Umbilical cord (tissue), 2 donors: Measurements from ENCODE around the gene ACSL3. TPM values are rescaled to one million over a fixed set of nuclear protein-coding genes. Genes with fewer than 3 reads are reported as not detected.
A peak's percentile ranks its signal among the peaks of the same experiment; 100 is the strongest.

ENCODE experiments used
- DNase-seq: peaks from one replicate; pipeline ENCODE4 v3.0.0-alpha.2; 2015; ENCODE audit warnings: low spot score
- total RNA-seq: library from RNA; depleted of rRNA; stranded (reverse); fragments of >200 nt; gene quantifications from one replicate; pipeline ENCODE4 v1.2.3, GENCODE V29; 2014; ENCODE audit warnings: low replicate concordance; ENCODE audit not compliant: insufficient read depth

Gene ACSL3
- total RNA-seq, 1 donor from 2014 or later = 55.6 TPM

GRCh38 chr2:222939208-222939856 lies 78.5 kb downstream of the ACSL3 start:
- DNase-seq = no peak

DNA sequence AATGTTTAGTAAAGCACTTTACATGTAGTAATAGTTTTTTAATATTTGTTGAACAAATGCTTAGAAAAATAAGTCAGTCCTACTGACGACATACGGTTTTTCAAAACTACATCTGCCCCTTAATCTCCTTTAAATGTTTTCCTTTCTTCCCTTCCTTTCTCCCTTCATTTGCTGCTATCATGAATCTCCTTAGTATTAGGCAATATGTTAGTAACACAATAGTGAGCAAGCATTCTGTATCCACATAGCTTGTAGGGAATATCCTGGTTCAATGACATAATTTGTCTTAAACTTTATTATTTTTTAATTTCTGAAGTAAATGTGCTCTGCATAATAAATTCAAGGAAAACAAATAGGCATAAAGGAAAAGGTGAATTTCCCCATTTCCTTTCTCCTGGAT lies 79.1 kb downstream of the ACSL3 start:
- DNase-seq = no peak

DNA sequence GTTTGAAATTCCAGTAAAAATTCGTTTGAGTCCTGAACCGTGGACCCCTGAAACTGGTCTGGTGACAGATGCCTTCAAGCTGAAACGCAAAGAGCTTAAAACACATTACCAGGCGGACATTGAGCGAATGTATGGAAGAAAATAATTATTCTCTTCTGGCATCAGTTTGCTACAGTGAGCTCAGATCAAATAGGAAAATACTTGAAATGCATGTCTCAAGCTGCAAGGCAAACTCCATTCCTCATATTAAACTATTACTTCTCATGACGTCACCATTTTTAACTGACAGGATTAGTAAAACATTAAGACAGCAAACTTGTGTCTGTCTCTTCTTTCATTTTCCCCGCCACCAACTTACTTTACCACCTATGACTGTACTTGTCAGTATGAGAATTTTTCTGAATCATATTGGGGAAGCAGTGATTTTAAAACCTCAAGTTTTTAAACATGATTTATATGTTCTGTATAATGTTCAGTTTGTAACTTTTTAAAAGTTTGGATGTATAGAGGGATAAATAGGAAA lies 80.7 kb downstream of the ACSL3 start:
- no peak for DNase-seq

GRCh38 chr2:222942561-222942960 lies 81.7 kb downstream of the ACSL3 start:
- no peak for DNase-seq

DNA sequence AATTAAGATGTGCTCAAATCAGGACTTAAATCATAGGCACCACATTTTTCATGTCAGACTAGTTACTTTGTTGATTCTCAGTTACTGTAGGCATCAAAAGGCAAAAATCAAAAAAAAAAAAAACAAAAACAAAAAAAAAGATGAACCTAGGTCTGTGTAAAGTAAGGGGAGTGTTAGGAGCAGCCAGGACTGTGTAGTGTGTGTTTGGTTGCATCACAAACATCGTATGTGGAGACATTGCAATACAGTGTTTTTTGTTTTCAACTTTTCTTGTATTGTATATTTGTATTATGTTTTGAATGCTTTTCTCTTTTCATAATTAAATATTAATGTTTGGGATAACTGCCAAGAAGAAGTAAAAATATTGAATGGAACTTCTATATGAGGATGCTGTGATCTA lies 82.1 kb downstream of the ACSL3 start:
- no peak for DNase-seq

DNA sequence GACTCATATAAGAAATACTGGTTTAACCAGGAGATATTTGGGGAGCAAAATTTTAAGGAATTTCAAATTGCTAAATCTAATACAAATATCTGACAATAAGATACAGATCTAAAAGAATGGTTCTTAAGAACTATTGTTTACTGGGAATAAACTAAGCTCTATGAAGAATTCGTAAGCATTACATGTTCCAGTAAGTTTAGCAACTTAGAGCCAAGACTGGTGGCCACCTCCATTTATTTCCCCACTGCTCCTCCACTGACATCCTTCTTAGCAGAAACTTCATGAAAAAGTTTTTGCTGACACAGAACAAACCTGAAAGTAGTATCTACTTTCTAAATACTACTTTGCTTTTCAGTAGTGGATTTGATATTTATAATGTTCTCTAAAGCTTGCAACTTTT lies 83.0 kb downstream of the ACSL3 start:
- no peak for DNase-seq

- no peak for DNase-seq
Measured at GRCh38 chr2:222944552-222944951, 83.7 kb downstream of the ACSL3 start.

DNA sequence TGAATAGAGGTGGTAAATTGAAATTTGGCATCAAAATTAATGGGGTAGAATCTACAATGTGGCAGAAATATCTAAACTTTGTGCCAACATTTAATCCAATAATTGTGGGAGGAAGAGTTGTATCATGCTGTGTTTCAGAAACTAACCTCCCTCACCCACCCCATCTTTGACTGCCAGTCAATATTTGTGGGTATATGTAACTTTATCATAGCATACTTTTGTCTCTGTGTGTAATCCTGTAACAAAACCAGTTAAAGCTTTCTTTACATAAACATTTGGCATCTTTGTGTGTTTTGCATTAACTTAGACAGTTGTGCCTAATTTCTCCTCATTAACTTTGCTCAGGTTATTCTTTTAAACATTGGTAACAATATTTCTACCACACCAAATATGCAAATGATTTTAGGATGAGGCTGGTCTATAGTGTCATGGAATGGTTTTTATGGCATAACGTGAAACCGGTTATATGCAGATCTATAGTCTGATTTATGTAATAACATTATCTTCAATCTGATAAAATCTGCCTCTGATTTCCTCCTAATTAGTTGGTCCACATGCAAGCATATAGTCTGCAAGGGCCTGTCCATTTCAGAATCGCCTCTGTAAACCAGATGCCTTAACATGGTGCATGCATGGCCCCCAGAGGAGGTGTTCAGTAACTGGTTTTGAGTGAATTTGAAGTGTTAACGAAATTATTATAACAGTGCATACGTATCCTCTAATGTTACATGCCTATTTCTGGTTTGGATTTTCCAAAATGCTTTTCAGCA lies 84.3 kb downstream of the ACSL3 start:
- DNase-seq = no peak

DNA sequence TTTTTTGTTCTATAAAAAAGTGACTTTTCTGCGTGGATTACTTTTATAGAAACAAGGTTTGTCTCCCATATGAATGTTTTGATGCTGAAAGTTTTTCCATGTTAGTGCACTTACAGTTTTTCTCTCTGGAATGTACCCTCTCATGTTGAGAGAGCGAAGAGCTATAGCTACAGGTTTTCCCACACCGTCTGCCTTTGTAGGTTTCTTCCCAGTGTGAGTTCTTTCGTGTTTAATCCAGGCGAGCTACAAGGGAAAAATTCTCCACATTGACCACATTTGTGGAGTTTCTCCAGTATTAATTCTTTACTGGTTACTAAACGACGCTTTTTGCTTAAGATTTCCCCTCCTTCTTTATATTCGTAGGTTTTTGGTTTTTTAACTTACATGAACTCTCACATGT lies 85.1 kb downstream of the ACSL3 start:
- no peak for DNase-seq

DNA sequence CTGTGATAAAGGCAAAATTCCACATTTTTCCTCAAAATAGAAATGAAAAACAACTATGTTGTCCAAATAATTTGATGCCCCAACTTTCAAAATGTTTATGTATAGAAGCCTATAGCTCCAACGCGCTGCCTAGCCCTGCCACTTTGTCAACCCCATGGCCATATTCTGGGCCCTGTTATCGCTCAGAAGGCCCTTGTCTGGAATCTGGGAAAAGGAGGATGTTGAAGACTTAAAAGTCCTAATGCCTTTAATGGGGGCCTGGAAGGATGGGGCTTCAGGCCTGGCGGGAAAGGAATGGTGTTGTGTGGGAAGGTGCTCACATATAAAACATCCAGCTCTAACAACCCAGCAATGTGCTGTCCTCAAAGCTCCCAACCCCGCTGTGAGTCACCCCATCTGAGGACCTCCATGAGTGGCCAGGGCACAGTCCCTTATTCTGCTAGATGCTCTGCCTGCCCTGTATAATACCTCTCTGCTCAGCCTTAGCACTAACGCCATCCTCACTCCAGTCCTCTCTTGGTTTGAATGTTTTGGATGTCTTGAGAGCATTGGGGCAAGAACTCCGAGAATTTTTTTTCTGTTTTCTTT lies 86.0 kb downstream of the ACSL3 start:
- DNase-seq = no peak

- no peak for DNase-seq
Measured at GRCh38 chr2:222949073-222949472, 88.2 kb downstream of the ACSL3 start.

DNA sequence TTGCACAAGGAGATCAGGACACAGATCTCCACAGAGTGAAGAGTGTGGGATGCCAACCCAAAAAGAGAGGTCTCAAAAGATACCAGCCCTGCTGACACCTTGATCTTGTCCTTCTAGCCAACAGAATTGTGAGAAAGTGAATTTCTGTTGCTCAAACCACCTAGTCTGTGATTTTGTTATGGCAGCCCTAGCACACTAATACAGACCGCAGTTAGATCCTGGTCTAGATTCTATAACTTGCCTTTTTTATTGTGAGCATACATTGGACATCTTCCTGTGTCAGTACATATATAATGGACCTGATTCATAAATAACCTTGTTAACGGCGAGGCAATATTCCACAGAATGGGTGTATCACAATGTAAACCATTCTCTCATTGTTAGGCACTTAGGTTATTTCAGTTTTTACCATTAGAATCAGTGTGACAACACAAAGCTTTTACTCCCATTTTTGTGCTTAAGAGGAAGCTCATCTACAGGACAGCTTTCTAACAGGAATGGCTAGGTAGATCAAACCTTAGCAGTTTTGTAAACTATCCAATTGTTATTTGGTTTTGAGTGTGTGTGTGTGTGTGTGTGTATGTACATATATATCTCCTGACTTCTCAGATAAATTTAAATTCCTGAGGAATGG lies 89.0 kb downstream of the ACSL3 start:
- no peak for DNase-seq

GRCh38 chr2:222950638-222951285 lies 89.9 kb downstream of the ACSL3 start:
- DNase-seq = peak; percentile 35

DNA sequence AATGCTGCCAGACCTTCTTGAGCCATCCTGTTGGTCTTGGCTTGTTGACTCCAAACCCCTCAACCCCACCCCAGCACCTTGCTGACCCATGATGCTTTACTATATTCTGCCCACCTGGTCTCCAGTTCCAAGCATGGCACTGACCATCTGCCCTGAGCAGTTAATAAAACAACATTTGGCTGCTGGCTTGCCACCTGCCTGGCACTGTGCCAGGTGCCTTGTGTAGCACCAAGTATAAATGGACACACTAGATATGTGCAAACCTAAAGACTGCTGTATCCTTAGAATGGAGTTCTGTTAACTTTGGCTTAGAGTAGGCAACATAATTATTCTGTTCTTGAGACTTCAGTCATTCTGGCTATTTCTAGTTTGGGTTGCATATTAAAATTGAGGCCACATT lies 91.4 kb downstream of the ACSL3 start:
- no peak for DNase-seq

DNA sequence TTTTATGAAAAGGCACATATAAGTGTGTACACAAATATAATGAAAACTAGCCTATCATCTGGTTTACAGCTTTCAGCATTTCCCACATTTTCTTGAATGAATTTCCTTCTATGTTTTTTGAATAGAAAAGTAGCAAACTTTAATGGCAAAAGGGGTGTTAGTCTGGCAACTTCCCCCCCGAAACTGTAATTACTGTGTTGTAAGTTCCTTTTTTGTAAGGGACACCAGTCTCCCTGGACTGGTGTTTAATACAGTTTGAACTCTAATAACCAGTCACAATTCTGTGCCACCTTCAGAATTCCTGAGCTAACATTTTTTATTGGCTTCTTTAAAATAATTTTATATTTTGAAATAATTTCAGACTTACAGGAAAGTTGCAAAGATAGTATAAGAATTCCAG lies 94.2 kb downstream of the ACSL3 start:
- DNase-seq = no peak

DNA sequence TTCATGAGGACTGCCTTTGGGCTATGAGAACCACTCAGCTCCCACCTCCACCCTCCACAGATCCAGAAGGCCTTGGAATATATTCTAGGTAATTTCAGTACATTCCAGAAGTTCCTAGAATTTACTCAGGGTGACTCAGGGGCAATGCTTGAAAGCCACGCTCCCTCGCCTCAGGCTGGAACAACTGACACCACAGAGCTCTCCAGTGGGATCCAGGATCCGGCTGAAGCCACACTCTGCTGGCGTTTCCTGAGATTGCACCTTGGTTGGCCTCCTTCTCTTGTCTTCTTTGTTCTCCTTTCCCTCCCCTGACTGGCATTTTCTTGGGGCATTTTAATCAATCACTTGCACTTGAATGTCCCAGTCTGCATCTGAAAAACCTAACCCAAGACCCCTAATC lies 98.5 kb downstream of the ACSL3 start:
- DNase-seq = peak; percentile 32

DNA sequence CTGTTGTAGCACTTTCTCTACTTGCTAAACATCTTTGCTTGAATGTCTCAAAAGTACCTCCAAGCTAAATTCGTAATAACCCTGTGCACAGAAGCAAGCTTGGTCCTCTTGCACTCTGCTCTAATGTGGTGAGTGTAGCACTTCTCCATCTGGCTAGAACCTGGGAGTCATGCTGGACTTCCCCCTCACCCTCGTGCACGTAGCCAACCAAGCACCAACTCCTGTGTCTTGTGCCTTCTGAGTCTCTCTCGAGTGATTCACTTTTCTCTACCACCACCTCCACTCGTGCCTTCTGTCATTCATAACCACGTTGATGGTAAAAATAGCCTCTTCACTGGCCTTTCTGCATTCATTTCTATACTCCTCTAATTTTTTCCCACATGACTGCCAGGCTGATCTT lies 99.3 kb downstream of the ACSL3 start:
- no peak for DNase-seq

GRCh38 chr2:222963641-222964040 lies 102.8 kb downstream of the ACSL3 start:
- no peak for DNase-seq

- DNase-seq = no peak
Measured at GRCh38 chr2:222964376-222965031, 103.7 kb downstream of the ACSL3 start.

GRCh38 chr2:222965555-222965954 lies 104.7 kb downstream of the ACSL3 start:
- no peak for DNase-seq

DNA sequence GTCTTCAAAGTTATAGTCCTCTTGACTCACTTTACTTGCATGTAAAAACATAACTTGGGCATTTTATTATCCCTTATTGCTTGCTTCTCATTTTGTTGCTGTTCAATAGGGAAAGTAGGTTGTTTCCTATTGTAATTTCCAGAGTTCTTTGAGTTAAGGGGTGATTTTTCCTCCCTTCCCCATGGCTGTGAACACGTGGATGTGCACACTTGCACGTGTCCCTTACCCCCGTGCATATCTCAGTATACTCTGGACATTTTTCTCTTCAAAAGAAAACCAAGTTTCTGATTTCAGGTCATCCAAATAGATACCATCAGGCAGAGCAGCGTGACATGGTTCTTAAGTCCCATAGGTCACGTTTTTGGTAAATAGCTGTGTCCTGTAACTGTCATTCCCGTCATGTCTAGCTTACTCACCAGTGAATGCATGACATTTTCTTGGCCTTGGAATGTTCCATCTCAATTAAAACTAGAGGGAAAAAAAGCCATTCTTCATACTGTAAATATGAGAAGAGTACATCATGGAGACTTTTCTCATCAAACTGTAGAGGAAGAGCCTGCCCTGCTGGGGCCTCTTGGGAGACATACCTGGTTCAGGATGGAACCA lies 107.8 kb downstream of the ACSL3 start:
- no peak for DNase-seq
